ENCODE data around the gene DSTN.

DSTN gene

GRCh38 chr20:17605131-17605660 is 35.3 kb downstream of the DSTN start:
- Mint-ChIP-seq H3K4me1 (peaks cover 24% of the 10 kb centered on the region), H3K9me3 (no peaks in the 10 kb centered on the region), H3K27ac (no peak overlapping the region), H3K4me3 (no peak overlapping the region), H3K27me3 (no peaks in the 10 kb centered on the region), H3K36me3 (peaks cover 47% of the 10 kb centered on the region)
- CTCF ChIA-PET: no interaction called here
- no peak for DNase-seq

- Mint-ChIP-seq H3K4me1 (peaks cover 32% of the 10 kb centered on the region), H3K9me3 (no peaks in the 10 kb centered on the region), H3K27ac (no peak overlapping the region), H3K4me3 (no peak overlapping the region), H3K36me3 (peaks cover 43% of the 10 kb centered on the region), H3K27me3 (no peaks in the 10 kb centered on the region)
- CTCF ChIA-PET: interaction anchor here (1.7 kb wide), 1 partner anchor 9 kb away, joined by 3 read pairs; no protein-coding TSS in a partner anchor
- DNase-seq: no peak
Observed at GRCh38 chr20:17606001-17606400, 36.1 kb downstream of the DSTN start.

DNA sequence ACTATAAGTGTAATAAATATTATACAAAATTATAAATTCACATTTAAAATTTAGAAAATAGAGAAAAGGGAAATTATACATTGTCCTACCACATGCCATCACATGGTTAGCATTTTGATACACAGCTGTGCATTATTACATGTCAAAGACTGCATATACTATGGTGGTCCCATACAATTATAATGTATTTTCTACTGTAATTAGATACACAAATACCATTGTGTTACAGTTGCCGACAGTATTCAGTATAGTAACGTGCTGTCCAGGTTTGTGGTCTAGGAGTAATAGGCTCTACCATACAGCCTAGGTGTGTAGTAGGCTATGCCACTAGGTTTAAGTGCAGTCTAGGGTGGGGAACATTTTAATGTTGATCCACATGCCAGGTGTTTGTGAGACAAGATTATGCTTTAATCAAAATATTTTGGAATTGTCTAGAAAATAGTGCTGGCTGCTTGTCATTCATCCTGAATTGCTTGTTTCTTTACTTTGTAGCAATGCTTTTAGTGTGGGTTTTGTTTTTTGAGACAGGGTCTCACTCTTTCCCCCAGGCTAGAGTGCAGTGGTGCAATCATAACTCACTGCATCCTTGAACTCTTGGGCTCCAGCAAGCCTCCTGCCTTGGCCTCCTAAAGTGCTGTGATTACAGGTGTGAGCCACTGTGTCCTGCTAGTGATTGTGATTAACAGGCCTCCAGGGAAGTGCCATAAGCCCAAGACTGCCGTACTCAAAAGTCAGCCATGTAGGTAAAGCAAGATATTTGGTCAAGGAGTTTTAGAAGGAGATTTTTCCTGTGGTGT is 39.0 kb downstream of the DSTN start:
- H3K27ac Mint-ChIP-seq: peak overlapping the region; percentile 92
- no peaks in the 10 kb centered on the region for H3K9me3 Mint-ChIP-seq
- H3K4me3 Mint-ChIP-seq: no peak overlapping the region
- peaks cover 34% of the 10 kb centered on the region for H3K36me3 Mint-ChIP-seq
- peaks cover 45% of the 10 kb centered on the region for H3K4me1 Mint-ChIP-seq
- CTCF ChIA-PET: no interaction called here
- H3K27me3 Mint-ChIP-seq: no peaks in the 10 kb centered on the region
- no peak for DNase-seq

DNA sequence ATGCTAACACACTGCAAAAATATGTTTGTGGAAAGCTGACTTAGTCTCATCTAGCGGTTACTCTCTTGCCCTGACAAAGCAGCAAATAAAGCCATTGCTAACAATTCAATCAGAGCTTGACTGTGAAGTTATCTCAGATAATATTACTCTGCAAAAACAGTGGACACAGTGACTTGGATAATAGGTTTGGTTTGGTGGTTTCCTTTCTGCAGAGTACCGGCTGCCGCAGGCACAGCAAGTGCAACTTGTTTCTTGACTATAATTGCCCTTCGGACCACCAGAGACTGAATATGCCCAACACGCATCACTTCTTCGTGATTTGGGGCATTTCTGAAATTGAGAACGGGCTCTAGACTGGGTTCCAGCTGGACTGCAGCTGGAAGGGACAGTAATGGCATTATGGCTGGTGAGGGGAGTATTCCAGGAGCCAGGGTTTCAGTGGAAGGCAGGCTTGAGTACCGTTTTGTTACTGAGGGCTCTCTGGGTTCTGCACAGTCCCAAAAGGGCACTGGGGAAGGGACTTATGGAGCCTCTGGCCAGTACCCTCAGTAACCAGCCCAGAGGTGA is 40.0 kb downstream of the DSTN start:
- Mint-ChIP-seq H3K4me1 (peaks cover 45% of the 10 kb centered on the region), H3K36me3 (peaks cover 26% of the 10 kb centered on the region), H3K4me3 (peak overlapping the region; percentile 15), H3K9me3 (no peaks in the 10 kb centered on the region), H3K27me3 (no peaks in the 10 kb centered on the region), H3K27ac (peak overlapping the region; percentile 92)
- CTCF ChIA-PET: interaction anchor here (0.7 to 2.2 kb wide), 9 partner anchors 38 to 286 kb away, joined by 3 to 11 read pairs (median 3); partner anchors contain the start of gene RRBP1
- peak; percentile 19 for DNase-seq

DNA sequence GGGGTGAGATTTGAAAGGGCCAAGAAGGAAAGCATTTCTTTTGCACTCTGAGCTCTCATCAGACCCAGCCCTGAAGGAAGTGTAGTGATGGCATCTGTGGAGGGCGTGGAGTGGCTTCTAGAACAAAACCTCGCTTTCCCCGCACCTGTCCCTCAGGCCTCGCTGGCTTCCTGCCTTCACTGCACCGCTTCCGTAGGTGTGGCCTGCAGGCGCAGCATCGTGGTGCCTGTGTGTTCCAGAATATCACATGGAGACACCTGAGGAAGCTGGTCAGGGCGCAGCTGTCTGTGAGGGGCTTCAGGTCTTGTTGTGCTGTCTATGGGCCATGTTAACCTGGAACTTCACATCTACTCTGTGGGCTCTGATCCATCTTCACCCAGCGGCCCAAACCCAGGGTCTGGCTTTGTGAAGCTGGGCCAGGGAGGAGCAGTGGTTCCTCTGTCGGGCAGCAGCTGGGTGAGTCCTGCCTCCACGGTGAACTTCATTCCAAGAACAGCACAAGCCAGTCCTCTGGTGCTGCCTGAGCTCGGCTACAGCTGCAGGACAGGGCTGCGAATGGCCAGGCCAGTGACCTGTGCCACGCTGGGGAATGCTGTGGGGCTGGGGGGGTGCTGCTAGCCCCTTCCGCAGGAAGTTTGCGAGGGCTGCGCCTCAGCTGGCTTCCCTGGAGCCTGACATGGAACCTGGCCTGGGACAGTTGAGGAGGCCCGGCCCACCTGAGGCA is 40.9 kb downstream of the DSTN start:
- H3K27ac Mint-ChIP-seq: peak overlapping the region; percentile 92
- H3K36me3 Mint-ChIP-seq: peaks cover 24% of the 10 kb centered on the region
- peak overlapping the region; percentile 63 for H3K4me3 Mint-ChIP-seq
- DNase-seq: peak; percentile 88
- CTCF ChIA-PET: interaction anchor here (0.7 to 2.2 kb wide), 10 partner anchors 20 to 285 kb away, joined by 3 to 11 read pairs (median 3); partner anchors contain the start of gene RRBP1
- H3K4me1 Mint-ChIP-seq: peaks cover 45% of the 10 kb centered on the region
- no peaks in the 10 kb centered on the region for H3K9me3 Mint-ChIP-seq
- no peaks in the 10 kb centered on the region for H3K27me3 Mint-ChIP-seq

- Mint-ChIP-seq H3K9me3 (no peaks in the 10 kb centered on the region), H3K4me3 (peak overlapping the region; percentile 63), H3K27me3 (no peaks in the 10 kb centered on the region), H3K36me3 (peaks cover 24% of the 10 kb centered on the region), H3K4me1 (peaks cover 45% of the 10 kb centered on the region), H3K27ac (peak overlapping the region; percentile 92)
- CTCF ChIA-PET: interaction anchor here (0.8 to 2.2 kb wide), 8 partner anchors 19 to 107 kb away, joined by 3 to 11 read pairs (median 3); partner anchors contain the start of gene RRBP1
- peak; percentile 54 for DNase-seq
Observed at GRCh38 chr20:17611290-17611539, 41.3 kb downstream of the DSTN start.

DNA sequence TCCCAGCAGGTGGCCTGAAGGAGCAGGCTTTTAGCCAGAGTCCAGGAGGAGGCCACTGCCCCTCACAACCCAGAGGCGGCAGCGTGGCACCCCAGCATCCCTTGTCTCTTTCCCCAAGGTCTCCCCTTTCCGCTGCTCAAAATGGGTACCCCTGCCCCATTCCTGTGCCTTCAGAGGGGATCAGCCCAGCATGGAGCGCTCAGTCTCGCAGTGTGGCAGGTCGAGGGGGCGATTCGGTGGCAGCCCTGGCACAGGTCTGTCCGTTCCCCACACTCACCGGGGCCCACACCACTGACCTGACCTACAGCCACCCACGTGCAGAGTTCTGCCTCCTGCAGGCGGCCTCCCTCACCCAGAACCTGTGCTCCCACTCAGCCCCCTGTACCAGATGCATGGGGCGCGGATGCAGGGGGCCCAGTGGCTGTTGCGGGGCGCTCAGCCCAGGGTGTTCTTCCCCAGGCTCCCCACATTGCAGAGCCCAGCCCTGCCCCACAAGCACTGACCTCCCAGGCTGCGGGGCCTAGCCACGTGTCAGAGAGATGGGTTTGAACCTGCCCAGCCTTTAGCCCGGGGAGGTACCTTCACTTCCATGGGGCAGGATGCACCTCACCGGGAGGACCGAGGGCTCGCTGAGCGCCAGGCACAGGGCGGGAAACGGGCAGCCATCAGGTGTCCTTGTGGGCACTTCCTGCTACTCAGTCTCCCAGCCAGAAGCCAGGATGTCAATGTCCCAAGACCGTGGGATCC is 41.8 kb downstream of the DSTN start:
- Mint-ChIP-seq H3K4me1 (peaks cover 45% of the 10 kb centered on the region), H3K9me3 (no peaks in the 10 kb centered on the region), H3K36me3 (peaks cover 24% of the 10 kb centered on the region), H3K27me3 (no peaks in the 10 kb centered on the region), H3K27ac (peak overlapping the region; percentile 93), H3K4me3 (peak overlapping the region; percentile 63)
- DNase-seq: no peak
- CTCF ChIA-PET: interaction anchor here (1.3 to 2.2 kb wide), 3 partner anchors 41 to 75 kb away, joined by 3 to 11 read pairs (median 9); no protein-coding TSS in a partner anchor

- H3K4me3 Mint-ChIP-seq: peak overlapping the region; percentile 59
- H3K4me1 Mint-ChIP-seq: peaks cover 45% of the 10 kb centered on the region
- H3K9me3 Mint-ChIP-seq: no peaks in the 10 kb centered on the region
- CTCF ChIA-PET: interaction anchor here (0.7 to 1.3 kb wide), 2 partner anchors 10 to 73 kb away, joined by 3 read pairs; no protein-coding TSS in a partner anchor
- DNase-seq: peak; percentile 53
- peaks cover 23% of the 10 kb centered on the region for H3K36me3 Mint-ChIP-seq
- no peaks in the 10 kb centered on the region for H3K27me3 Mint-ChIP-seq
- peak overlapping the region; percentile 93 for H3K27ac Mint-ChIP-seq
Observed at GRCh38 chr20:17612287-17612991, 42.6 kb downstream of the DSTN start.

- CTCF ChIA-PET: interaction anchor here (0.7 to 1.3 kb wide), 2 partner anchors 9 to 73 kb away, joined by 3 read pairs; no protein-coding TSS in a partner anchor
- H3K4me1 Mint-ChIP-seq: peaks cover 43% of the 10 kb centered on the region
- H3K4me3 Mint-ChIP-seq: no peak overlapping the region
- H3K36me3 Mint-ChIP-seq: peaks cover 22% of the 10 kb centered on the region
- DNase-seq: no peak
- H3K27me3 Mint-ChIP-seq: no peaks in the 10 kb centered on the region
- no peaks in the 10 kb centered on the region for H3K9me3 Mint-ChIP-seq
- peak overlapping the region; percentile 93 for H3K27ac Mint-ChIP-seq
Observed at GRCh38 chr20:17612992-17613327, 43.1 kb downstream of the DSTN start.

DNA sequence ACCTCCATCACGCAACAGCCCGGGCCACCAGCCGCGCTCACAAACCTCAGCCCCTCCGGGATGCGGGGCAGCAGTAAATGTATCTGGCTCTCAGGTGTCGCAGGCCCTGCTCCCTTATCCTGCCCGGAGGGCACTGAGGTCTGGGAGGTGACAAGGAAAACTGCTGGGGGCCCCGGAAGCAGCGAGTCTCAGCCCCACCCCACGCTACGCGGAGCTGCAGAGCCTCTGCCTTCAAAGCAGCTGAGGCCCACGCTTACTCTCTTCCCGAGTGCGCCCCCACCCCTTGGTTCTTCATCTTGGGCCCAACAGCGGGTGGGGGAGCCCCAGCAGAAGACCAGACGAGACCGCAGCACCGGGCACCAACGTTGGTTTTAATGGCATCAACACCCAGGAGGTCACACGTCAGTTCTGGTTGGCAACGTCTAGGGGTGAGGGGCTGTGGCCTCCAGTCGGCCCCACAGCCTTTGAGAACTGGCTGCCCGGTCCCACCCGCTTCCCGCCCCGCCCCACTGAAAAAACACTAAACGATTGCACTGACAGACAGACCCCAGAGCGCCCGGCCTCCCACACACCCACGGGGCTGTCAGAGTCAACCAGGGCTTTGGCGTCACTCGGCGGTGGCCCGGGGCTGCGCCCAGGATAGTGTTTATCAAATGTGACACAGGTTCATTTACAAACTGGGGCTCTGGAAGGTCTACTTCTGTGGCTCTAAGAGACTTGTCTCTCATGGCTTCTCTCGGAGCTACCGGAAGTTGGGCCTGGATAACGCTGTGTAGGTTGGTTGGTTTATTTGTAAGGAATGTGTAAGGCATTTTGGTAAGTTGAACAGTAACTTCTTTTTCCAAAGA is 43.7 kb downstream of the DSTN start:
- peak; percentile 20 for DNase-seq
- CTCF ChIA-PET: interaction anchor here (0.7 to 1.2 kb wide), 2 partner anchors 9 to 77 kb away, joined by 3 read pairs; no protein-coding TSS in a partner anchor
- Mint-ChIP-seq H3K9me3 (no peaks in the 10 kb centered on the region), H3K4me3 (no peak overlapping the region), H3K27me3 (no peaks in the 10 kb centered on the region), H3K36me3 (peaks cover 23% of the 10 kb centered on the region), H3K27ac (peak overlapping the region; percentile 93), H3K4me1 (peaks cover 41% of the 10 kb centered on the region)

DNA sequence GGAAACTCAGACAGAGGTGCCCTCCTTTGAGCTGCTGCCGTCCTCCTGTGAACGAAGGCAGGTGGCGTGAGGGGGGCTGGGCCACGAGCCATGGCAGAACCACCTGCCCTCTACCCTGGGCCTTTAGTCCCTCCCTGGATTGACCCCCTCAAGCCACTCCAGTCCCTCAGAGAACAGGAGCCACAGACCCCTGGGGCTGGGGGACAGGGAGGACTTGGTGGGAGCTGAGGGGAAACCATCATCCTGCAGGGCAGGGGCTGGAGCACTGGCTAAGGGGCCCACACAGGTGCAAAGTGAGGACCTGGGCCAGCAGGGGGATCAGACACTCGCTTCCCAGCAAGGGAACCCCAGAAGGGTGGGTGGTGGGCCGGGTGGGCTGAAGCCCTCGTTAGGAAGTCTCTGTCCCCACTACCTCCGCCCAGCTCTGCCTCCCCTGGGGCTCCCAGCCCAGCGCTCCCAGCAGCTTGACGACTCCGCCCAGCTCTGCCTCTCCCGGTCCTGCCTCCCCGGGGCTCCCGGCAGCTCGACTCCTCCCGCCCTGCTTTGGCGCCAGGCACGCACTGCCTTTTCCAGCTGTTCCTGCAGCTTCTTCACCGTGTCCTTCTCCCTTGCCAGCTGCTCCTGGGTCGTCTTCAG is 44.4 kb downstream of the DSTN start:
- Mint-ChIP-seq H3K27ac (peak overlapping the region; percentile 76), H3K4me3 (no peak overlapping the region), H3K4me1 (peaks cover 35% of the 10 kb centered on the region), H3K27me3 (no peaks in the 10 kb centered on the region), H3K36me3 (peaks cover 18% of the 10 kb centered on the region), H3K9me3 (no peaks in the 10 kb centered on the region)
- peak; percentile 19 for DNase-seq
- CTCF ChIA-PET: interaction anchor here (1.2 kb wide), 1 partner anchor 77 kb away, joined by 3 read pairs; no protein-coding TSS in a partner anchor

Data from activated naive CD4-positive, alpha-beta T cell treated with anti-CD3 and anti-CD28 coated beads, Interleukin-2, amount 10 ng/mL, durations not matched to agents 7 days and 5 days (primary cell).